HG03469 (cell line): ENCODE data around the gene CREB3L1.

Experiments used
- ATAC-seq: cut with Tn5 transposase; IDR thresholded peaks from one replicate; pipeline ENCODE4 v1.9.1; 2021; ENCODE audit warnings: mild to moderate bottlenecking, moderate library complexity, moderate number of reproducible peaks; ENCODE audit not compliant: unreplicated experiment

CREB3L1 gene

GRCh38 chr11:46321757-46322156, 44.3 kb downstream of the CREB3L1 start:
- no peak for ATAC-seq

- no peak for ATAC-seq
These were observed 45.3 kb downstream of the CREB3L1 start for GRCh38 chr11:46322759-46323158.

- no peak for ATAC-seq
These were observed 49.5 kb downstream of the CREB3L1 start for GRCh38 chr11:46326813-46327416.

- ATAC-seq, result no peak
These were observed 50.4 kb downstream of the CREB3L1 start for GRCh38 chr11:46327829-46328228.

- ATAC-seq, result no peak
These were observed 52.7 kb downstream of the CREB3L1 start for GRCh38 chr11:46330154-46330553.

GRCh38 chr11:46330563-46331281, 53.3 kb downstream of the CREB3L1 start:
- ATAC-seq, result no peak

GRCh38 chr11:46331282-46331984, 54.0 kb downstream of the CREB3L1 start:
- ATAC-seq, result no peak

- ATAC-seq, result no peak
These were observed 54.7 kb downstream of the CREB3L1 start for GRCh38 chr11:46332093-46332567.

GRCh38 chr11:46332568-46333393, 55.3 kb downstream of the CREB3L1 start:
- no peak for ATAC-seq

- ATAC-seq, result no peak
These were observed 56.0 kb downstream of the CREB3L1 start for GRCh38 chr11:46333394-46333947.

GRCh38 chr11:46334211-46334610, 56.7 kb downstream of the CREB3L1 start:
- no peak for ATAC-seq

- ATAC-seq, result no peak
These were observed 57.8 kb downstream of the CREB3L1 start for GRCh38 chr11:46335271-46335670.

- no peak for ATAC-seq
These were observed 58.6 kb downstream of the CREB3L1 start for GRCh38 chr11:46335890-46336562.

- no peak for ATAC-seq
These were observed 59.2 kb downstream of the CREB3L1 start for GRCh38 chr11:46336563-46337180.

- ATAC-seq, result no peak
These were observed 60.3 kb downstream of the CREB3L1 start for GRCh38 chr11:46337626-46338345.

- ATAC-seq, result no peak
These were observed 61.1 kb downstream of the CREB3L1 start for GRCh38 chr11:46338636-46338987.

GRCh38 chr11:46338988-46339666, 61.7 kb downstream of the CREB3L1 start:
- ATAC-seq, result no peak

- ATAC-seq, result no peak
These were observed 62.4 kb downstream of the CREB3L1 start for GRCh38 chr11:46339816-46340215.

GRCh38 chr11:46341454-46341853, 64.0 kb downstream of the CREB3L1 start:
- no peak for ATAC-seq
